OCI-LY7 (cell line): ENCODE data around the gene CIAPIN1. TPM values are rescaled to one million over a fixed set of nuclear protein-coding genes. Genes with fewer than 3 reads are reported as not detected.

ENCODE experiments used
- BruUV-seq: library from RNA; stranded (reverse); fragments of 400-500 nt; replicated peaks from 2 replicates; lab custom pipeline; 2021; lab: Mats Ljungman, UMichigan
- CTCF ChIA-PET: fragments of 300-600 bp; sonication (Branson Sonifier 250); formaldehyde crosslinking; loops from one replicate; lab custom pipeline; 2022; ENCODE audit warnings: antibody characterized with exemption; ENCODE audit not compliant: unreplicated experiment; lab: Charles Lee
- POLR2A ChIA-PET: fragments of 300-600 bp; sonication (Branson Sonifier 250); formaldehyde crosslinking; loops from one replicate; lab custom pipeline; 2022; ENCODE audit warnings: antibody characterized with exemption; lab: Charles Lee
- DNase-seq: peaks from one replicate; pipeline ENCODE4 v3.0.0-alpha.2; 2015; ENCODE audit warnings: low spot score
- H2AFZ ChIP-seq: fragments of 200-600 bp; sonication (generic), shearing (Covaris generic); 2 replicates; pipeline ENCODE4 v1.6.1; 2014; ENCODE audit warnings: mild to moderate bottlenecking, antibody characterized with exemption, low read length, moderate library complexity
- H3K27ac ChIP-seq: fragments of 200-600 bp; sonication (generic); 2 replicates; pipeline ENCODE4 v1.5.1; 2014; ENCODE audit warnings: mixed run types, low read depth, mild to moderate bottlenecking, moderate library complexity, low read length, inconsistent platforms; ENCODE audit not compliant: poor library complexity, severe bottlenecking
- H3K36me3 ChIP-seq: fragments of 200-600 bp; sonication (generic); 2 replicates; pipeline ENCODE4 v1.6.1; 2014; ENCODE audit warnings: mild to moderate bottlenecking, antibody characterized with exemption, low read length, moderate library complexity, mixed read lengths; ENCODE audit not compliant: insufficient read depth
- H3K4me1 ChIP-seq: fragments of 200-600 bp; sonication (generic); 2 replicates; pipeline ENCODE4 v1.5.1; 2014; ENCODE audit warnings: mild to moderate bottlenecking, low read length; ENCODE audit not compliant: insufficient read depth, poor library complexity, severe bottlenecking
- H3K4me2 ChIP-seq: fragments of 200-600 bp; sonication (generic); 2 replicates; pipeline ENCODE4 v1.6.1; 2014; ENCODE audit warnings: mild to moderate bottlenecking, low read length
- H3K4me3 ChIP-seq: fragments of 200-600 bp; sonication (generic); 2 replicates; pipeline ENCODE4 v1.5.1; 2014; ENCODE audit warnings: mild to moderate bottlenecking, low read depth, low read length; ENCODE audit not compliant: poor library complexity, severe bottlenecking
- H3K79me2 ChIP-seq: fragments of 200-600 bp; sonication (generic); 2 replicates; pipeline ENCODE4 v1.6.1; 2016; ENCODE audit warnings: low read depth, mild to moderate bottlenecking, low read length, moderate library complexity, mixed read lengths; ENCODE audit not compliant: insufficient read depth
- H3K9me2 ChIP-seq: fragments of 200-600 bp; sonication (generic); 2 replicates; pipeline ENCODE4 v1.6.1; 2016; ENCODE audit warnings: mild to moderate bottlenecking, low read length, mixed read lengths; ENCODE audit not compliant: insufficient read depth
- H3K9me3 ChIP-seq: fragments of 200-600 bp; sonication (generic); 2 replicates; pipeline ENCODE4 v1.6.1; 2014; ENCODE audit warnings: mild to moderate bottlenecking, mixed run types, low read length, mixed read lengths
- H4K20me1 ChIP-seq: fragments of 200-600 bp; sonication (generic); 2 replicates; pipeline ENCODE4 v1.6.1; 2014; ENCODE audit warnings: mild to moderate bottlenecking, antibody characterized with exemption, low read length, moderate library complexity, mixed read lengths; ENCODE audit not compliant: insufficient read depth
- EZH2phosphoT487 ChIP-seq: fragments of 200-600 bp; sonication (generic); IDR thresholded peaks from 2 replicates; pipeline ENCODE4 v1.6.1; 2018; ENCODE audit warnings: low read depth, borderline replicate concordance, mild to moderate bottlenecking, mixed run types, antibody characterized with exemption, low read length, moderate library complexity, mixed read lengths
- intact Hi-C: fragments of 100-400 bp; cut with micrococcal nuclease; formaldehyde crosslinking; loops from one replicate; pipeline ENCODE4 v1.10.0; 2022; ENCODE audit not compliant: unreplicated experiment
- total RNA-seq, 2 experiments: library from RNA; depleted of rRNA in 1 of 2; stranded (reverse); fragments of >200 nt in 1 of 2; shearing (Covaris generic) in 1 of 2; gene quantifications; 2 replicates each; pipeline ENCODE4 v1.2.3, GENCODE V29; 2014 to 2022
- TF ChIP-seq, protein P1 (sequence below): fragments of 200-600 bp; sonication (generic); conservative IDR thresholded peaks from 2 replicates; pipeline ENCODE4 v1.5.1; 2014; ENCODE audit warnings: mild to moderate bottlenecking, antibody characterized with exemption, low read length, moderate library complexity, mixed read lengths

Gene CIAPIN1
- total RNA-seq, 2 experiments from 2014 or later, result 47.7 to 58.9 TPM

DNA sequence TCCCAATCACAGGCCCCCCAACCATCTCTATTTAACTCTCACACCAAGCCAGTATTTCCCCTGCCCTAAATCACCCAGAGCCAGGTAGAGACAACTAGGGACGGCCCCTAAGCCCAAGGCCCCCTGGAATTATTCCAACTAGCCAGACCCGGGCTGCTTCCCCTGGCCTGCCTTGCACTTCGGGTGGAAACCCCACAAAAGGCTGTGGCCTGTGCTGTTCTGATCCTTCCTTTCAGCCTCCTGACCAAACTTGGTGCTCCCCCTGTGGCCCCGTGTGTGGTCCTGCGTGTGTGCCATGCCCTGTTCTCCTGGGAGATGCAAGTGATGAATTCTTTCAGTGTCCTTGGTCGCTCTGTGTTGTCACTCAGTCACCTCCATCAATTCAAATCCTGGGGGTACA lies 27.7 kb downstream of the CIAPIN1 start:
- no peak for DNase-seq
- no TSS peak for BruUV-seq
- intact Hi-C loops, result loop anchor here (1.0 to 10.0 kb wide), 3 partner anchors 100 to 235 kb away; partner anchors contain the start of genes PSME3IP1 and RSPRY1
- TF ChIP-seq EZH2phosphoT487, result no peak
- TF ChIP-seq, protein P1, sequence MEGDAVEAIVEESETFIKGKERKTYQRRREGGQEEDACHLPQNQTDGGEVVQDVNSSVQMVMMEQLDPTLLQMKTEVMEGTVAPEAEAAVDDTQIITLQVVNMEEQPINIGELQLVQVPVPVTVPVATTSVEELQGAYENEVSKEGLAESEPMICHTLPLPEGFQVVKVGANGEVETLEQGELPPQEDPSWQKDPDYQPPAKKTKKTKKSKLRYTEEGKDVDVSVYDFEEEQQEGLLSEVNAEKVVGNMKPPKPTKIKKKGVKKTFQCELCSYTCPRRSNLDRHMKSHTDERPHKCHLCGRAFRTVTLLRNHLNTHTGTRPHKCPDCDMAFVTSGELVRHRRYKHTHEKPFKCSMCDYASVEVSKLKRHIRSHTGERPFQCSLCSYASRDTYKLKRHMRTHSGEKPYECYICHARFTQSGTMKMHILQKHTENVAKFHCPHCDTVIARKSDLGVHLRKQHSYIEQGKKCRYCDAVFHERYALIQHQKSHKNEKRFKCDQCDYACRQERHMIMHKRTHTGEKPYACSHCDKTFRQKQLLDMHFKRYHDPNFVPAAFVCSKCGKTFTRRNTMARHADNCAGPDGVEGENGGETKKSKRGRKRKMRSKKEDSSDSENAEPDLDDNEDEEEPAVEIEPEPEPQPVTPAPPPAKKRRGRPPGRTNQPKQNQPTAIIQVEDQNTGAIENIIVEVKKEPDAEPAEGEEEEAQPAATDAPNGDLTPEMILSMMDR, result no peak
- H3K4me2 ChIP-seq, result no peak overlapping the region
- H3K4me1 ChIP-seq, result peaks cover 20% of the 10 kb centered on the region
- H3K36me3 ChIP-seq, result no peaks in the 10 kb centered on the region
- H3K4me3 ChIP-seq, result no peak overlapping the region
- no peaks in the 10 kb centered on the region for H3K9me2 ChIP-seq
- no peak overlapping the region for H3K27ac ChIP-seq
- H3K9me3 ChIP-seq, result no peaks in the 10 kb centered on the region
- ChIA-PET POLR2A (no interaction called here), CTCF (interaction anchor here (0.7 to 1.4 kb wide), 2 partner anchors 94 to 100 kb away, joined by 3 to 4 read pairs; no protein-coding TSS in a partner anchor)
- peak overlapping the region; percentile 98; the same call in 1 of the 2 replicates for H2AFZ ChIP-seq
- H3K79me2 ChIP-seq, result no peaks in the 10 kb centered on the region
- H4K20me1 ChIP-seq, result no peaks in the 10 kb centered on the region

DNA sequence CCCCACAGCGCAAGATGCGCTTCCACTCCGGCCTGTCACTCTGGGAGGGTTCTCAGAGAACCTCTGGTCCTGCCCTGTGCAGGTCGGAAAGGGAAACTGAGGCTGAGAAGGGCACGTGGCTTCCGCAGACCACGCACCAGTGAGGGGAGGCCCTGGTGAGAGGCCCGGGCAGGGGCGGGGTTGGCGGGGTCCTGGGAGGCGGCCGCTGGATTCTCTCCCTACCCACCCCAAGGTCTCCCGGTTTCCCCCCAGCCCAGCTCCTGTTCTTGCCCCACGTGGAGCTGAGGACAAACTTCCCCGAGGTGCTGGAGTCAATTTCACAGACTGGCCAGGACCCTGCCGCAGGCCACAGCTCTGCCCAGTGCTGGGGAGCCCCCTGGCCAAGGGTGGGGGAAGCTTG lies 31.1 kb downstream of the CIAPIN1 start:
- intact Hi-C loops, result loop anchor here (2.0 to 10.0 kb wide), 3 partner anchors 229 to 331 kb away; partner anchors contain the start of genes PSME3IP1 and RSPRY1
- TF ChIP-seq, protein P1, result no peak
- no peak for TF ChIP-seq EZH2phosphoT487
- Histone ChIP-seq H2AFZ (peak overlapping the region; percentile 82), H3K36me3 (no peaks in the 10 kb centered on the region), H3K9me2 (no peaks in the 10 kb centered on the region), H4K20me1 (no peaks in the 10 kb centered on the region), H3K79me2 (no peaks in the 10 kb centered on the region), H3K9me3 (no peaks in the 10 kb centered on the region), H3K4me2 (peak overlapping the region; percentile 73; the same call in 1 of the 2 replicates), H3K27ac (no peak overlapping the region), H3K4me3 (no peak overlapping the region), H3K4me1 (peaks cover 39% of the 10 kb centered on the region)
- no peak for DNase-seq
- no TSS peak for BruUV-seq
- ChIA-PET CTCF (interaction anchor here (1.0 to 2.8 kb wide), 4 partner anchors 31 to 115 kb away, joined by 4 to 18 read pairs (median 6); partner anchors contain the start of genes CIAPIN1 and COQ9), POLR2A (interaction anchor here (0.5 to 1.6 kb wide), 4 partner anchors 25 to 107 kb away, joined by 3 to 8 read pairs (median 4); no protein-coding TSS in a partner anchor)

DNA sequence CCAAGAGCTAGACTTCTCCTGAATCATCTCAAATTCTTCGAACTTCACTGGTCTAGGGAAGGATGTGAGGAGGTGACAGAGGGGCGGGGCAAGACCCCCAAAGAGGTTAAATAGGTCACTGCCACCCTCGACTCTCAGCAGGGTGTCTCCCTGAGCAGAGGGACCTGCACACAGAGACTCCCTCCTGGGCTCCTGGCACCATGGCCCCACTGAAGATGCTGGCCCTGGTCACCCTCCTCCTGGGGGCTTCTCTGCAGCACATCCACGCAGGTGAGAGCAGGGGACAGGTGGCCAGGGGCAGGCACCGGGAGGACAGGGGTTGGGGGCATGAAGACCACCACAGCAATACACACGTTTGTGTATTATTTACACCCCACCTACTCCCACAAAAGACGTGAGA lies 33.5 kb downstream of the CIAPIN1 start:
- H3K9me3 ChIP-seq, result no peaks in the 10 kb centered on the region
- H3K4me3 ChIP-seq, result peak overlapping the region; percentile 0
- POLR2A ChIA-PET, result interaction anchor here (0.5 to 1.3 kb wide), 4 partner anchors 9 to 87 kb away, joined by 3 to 5 read pairs (median 3); no protein-coding TSS in a partner anchor
- H3K4me1 ChIP-seq, result peaks cover 34% of the 10 kb centered on the region
- H4K20me1 ChIP-seq, result no peaks in the 10 kb centered on the region
- intact Hi-C loops, result loop anchor here (1.0 to 10.0 kb wide), 3 partner anchors 113 to 231 kb away; partner anchors contain the start of genes PSME3IP1 and RSPRY1
- no peaks in the 10 kb centered on the region for H3K9me2 ChIP-seq
- no peaks in the 10 kb centered on the region for H3K79me2 ChIP-seq
- CTCF ChIA-PET, result interaction anchor here (0.6 to 1.2 kb wide), 3 partner anchors 23 to 113 kb away, joined by 3 to 6 read pairs (median 5); partner anchors contain the start of gene POLR2C
- no peaks in the 10 kb centered on the region for H3K36me3 ChIP-seq
- H3K27ac ChIP-seq, result peak overlapping the region; percentile 69
- no peak overlapping the region; the same call in 1 of the 2 replicates for H2AFZ ChIP-seq
- no TSS peak for BruUV-seq
- no peak for TF ChIP-seq EZH2phosphoT487
- TF ChIP-seq, protein P1, result no peak
- DNase-seq, result no peak
- peak overlapping the region; percentile 63 for H3K4me2 ChIP-seq
